Subcutaneous abdominal adipose tissue (tissue), 5 donors: ENCODE data around the gene BTN3A1.
"Not testable (repeated sequence)": the region's sequence is repeated elsewhere in the genome, so short reads cannot be mapped to it uniquely, and the experiment has no call there.

Source experiments
- H3K27ac ChIP-seq: one replicate; pipeline ENCODE4 v1.7.0; 2013; ENCODE audit warnings: low read depth, mild to moderate bottlenecking, inconsistent platforms, low read length, moderate library complexity
- H3K27me3 ChIP-seq, 5 donors: one replicate each; pipeline ENCODE4 v1.7.0; 2013; ENCODE audit warnings: low read length in 5 of 5, inconsistent platforms in 1 of 5; ENCODE audit not compliant: control insufficient read depth in 5 of 5, insufficient read depth in 4 of 5
- H3K36me3 ChIP-seq, 5 donors: one replicate each; pipeline ENCODE4 v1.7.0; 2013; ENCODE audit warnings: low read length in 5 of 5; ENCODE audit not compliant: control insufficient read depth in 5 of 5, insufficient read depth in 5 of 5
- H3K4me1 ChIP-seq, 5 donors: one replicate each; pipeline ENCODE4 v1.7.0; 2013; ENCODE audit warnings: low read length in 5 of 5, mild to moderate bottlenecking in 3 of 5, moderate library complexity in 1 of 5; ENCODE audit not compliant: control insufficient read depth in 5 of 5, insufficient read depth in 5 of 5
- H3K4me3 ChIP-seq, 5 donors: one replicate each; pipeline ENCODE4 v1.7.0; 2013; ENCODE audit warnings: low read length in 5 of 5, low read depth in 1 of 5
- H3K9ac ChIP-seq, 5 donors: one replicate each; pipeline ENCODE4 v1.7.0; 2013; ENCODE audit warnings: low read length in 5 of 5, mild to moderate bottlenecking in 4 of 5, moderate library complexity in 3 of 5
- H3K9me3 ChIP-seq, 5 donors: one replicate each; pipeline ENCODE4 v1.7.0; 2013; ENCODE audit warnings: low read length in 5 of 5; ENCODE audit not compliant: control insufficient read depth in 5 of 5
- donor health status: healthy.
- donor health status: healthy.
- donor health status: healthy.
- donor health status: healthy.
- donor health status: healthy.

BTN3A1 gene

GRCh38 chr6:26433680-26434079 is 31.6 kb downstream of the BTN3A1 start:
- H3K36me3 ChIP-seq: peaks cover 2 to 24% (median 20%) of the 10 kb centered on the region in 5 donors
- H3K27ac ChIP-seq, H3K4me3 ChIP-seq, H3K4me1 ChIP-seq, H3K9ac ChIP-seq, H3K9me3 ChIP-seq, H3K27me3 ChIP-seq: not testable (repeated sequence)

DNA sequence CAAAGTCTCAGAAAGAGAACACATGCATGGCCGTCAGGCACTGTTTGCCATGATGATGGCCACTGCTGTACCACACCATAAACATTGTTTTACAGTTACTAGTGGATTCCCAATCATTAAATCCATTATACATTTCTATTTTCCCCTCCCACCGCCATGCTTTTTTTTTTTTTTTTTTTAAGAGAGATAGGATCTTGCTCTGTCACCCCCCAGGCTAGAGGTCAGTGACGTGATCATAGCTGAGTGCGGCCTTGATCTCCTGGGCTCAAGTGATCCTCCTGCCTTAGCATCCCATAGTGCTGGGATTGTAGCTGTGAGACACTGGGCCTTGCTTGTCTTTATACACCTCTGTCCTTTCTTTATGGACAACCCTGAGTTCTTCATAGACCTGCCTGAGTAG is 33.9 kb downstream of the BTN3A1 start:
- H3K27me3 ChIP-seq: no peaks in the 10 kb centered on the region
- peaks cover 0 to 8% (median 6%) of the 10 kb centered on the region in 5 donors for H3K36me3 ChIP-seq
- no peak overlapping the region for H3K27ac ChIP-seq

DNA sequence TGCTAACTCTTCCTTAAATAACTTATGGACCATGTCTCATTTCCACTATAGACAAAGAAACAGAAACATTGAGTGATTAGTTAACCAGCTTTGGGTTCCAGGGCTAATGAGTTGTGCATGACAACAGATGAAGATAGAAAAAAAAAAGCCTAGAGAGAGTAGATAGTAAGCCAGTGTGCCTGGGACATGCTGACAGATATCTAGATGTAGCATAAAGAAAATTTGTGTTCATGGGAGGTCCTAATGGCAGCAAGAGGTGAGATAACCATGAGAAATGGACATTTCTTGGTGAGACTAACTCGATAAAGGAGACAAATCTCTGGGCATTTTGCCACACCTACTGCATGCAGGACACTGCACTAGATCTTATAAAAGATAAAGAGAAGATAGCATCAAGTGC is 35.5 kb downstream of the BTN3A1 start:
- H3K36me3 ChIP-seq: no peaks in the 10 kb centered on the region
- no peak overlapping the region for H3K9ac ChIP-seq
- peaks cover 0 to 27% (median 22%) of the 10 kb centered on the region in 5 donors for H3K4me1 ChIP-seq
- no peaks in the 10 kb centered on the region for H3K9me3 ChIP-seq
- H3K4me3 ChIP-seq: no peak overlapping the region
- H3K27ac ChIP-seq: no peak overlapping the region
- no peaks in the 10 kb centered on the region for H3K27me3 ChIP-seq

More for the DNA sequence above, 33.9 kb downstream of the BTN3A1 start:
- Histone ChIP-seq H3K4me1 (peaks cover 2 to 13% (median 12%) of the 10 kb centered on the region in 5 donors), H3K9me3 (no peaks in the 10 kb centered on the region), H3K9ac (no peak overlapping the region), H3K4me3 (no peak overlapping the region)

GRCh38 chr6:26438000-26438399 is 35.9 kb downstream of the BTN3A1 start:
- Histone ChIP-seq H3K4me3 (no peak overlapping the region), H3K9me3 (no peaks in the 10 kb centered on the region), H3K27me3 (no peaks in the 10 kb centered on the region), H3K36me3 (no peaks in the 10 kb centered on the region), H3K27ac (no peak overlapping the region), H3K4me1 (peaks cover 0 to 27% (median 20%) of the 10 kb centered on the region in 5 donors), H3K9ac (no peak overlapping the region)

DNA sequence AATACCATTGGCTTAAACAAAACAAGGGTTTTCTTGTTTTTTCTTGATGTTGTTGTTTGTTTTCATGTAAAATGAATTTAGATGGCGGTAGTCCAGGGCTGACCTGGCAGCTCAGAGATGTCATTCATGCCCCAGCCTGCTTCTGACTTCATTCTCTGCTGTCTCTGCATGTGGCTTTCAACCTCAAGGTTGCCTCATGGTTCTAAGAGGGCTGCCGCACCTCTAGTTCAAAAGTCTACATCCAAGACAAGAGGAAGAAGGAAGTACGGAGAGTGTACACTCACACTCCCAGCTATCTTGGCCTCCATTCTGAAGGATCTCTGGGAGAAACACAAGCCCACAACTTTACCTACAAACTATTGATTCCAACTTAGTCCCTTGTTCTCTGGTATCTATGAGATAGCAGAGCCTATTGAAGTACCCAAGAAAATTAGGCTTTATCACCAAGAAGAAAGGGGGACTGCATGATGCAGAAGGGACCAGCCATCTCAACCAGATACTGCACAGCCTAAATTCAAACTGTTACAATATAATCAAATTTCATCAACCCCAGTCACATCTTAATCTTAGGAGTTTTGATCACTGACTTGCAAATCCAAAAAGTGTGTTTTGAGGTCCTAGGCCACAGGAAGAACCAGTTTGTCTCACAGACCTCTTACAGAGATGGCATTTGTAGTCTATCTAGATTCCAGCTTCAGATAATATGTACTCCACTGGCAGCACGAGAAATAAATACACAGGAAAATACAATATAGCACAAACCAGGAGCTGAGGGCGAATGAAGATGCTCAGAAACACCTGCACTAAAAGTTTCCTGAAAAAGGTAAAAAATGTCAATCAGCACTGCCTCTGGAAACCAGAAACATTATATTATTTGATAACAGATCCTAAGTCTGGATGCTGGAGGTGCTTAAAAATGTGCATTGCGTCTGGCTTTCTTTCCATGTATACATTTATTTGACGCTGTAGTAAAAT is 37.4 kb downstream of the BTN3A1 start:
- peak overlapping the region; percentile 91 for H3K27ac ChIP-seq
- H3K9me3 ChIP-seq: no peaks in the 10 kb centered on the region
- H3K4me3 ChIP-seq: peak overlapping the region; percentile 81 to 90 (median 89)
- H3K36me3 ChIP-seq: peaks cover 2 to 5% (median 3%) of the 10 kb centered on the region in 5 donors
- H3K9ac ChIP-seq: peak overlapping the region; percentile 74 to 82 (median 78)
- H3K27me3 ChIP-seq: no peaks in the 10 kb centered on the region
- peaks cover 0 to 27% (median 20%) of the 10 kb centered on the region in 5 donors for H3K4me1 ChIP-seq

- peak overlapping the region; percentile 91 for H3K27ac ChIP-seq
- H3K27me3 ChIP-seq: no peaks in the 10 kb centered on the region
- peak overlapping the region; percentile 81 to 90 (median 89) for H3K4me3 ChIP-seq
- peaks cover 3 to 13% (median 10%) of the 10 kb centered on the region in 5 donors for H3K36me3 ChIP-seq
- H3K4me1 ChIP-seq: peaks cover 2 to 39% (median 22%) of the 10 kb centered on the region in 5 donors
- peak overlapping the region; percentile 63 to 82 (median 78) for H3K9ac ChIP-seq
- no peaks in the 10 kb centered on the region for H3K9me3 ChIP-seq
These were observed 38.9 kb downstream of the BTN3A1 start for GRCh38 chr6:26440977-26441358.

DNA sequence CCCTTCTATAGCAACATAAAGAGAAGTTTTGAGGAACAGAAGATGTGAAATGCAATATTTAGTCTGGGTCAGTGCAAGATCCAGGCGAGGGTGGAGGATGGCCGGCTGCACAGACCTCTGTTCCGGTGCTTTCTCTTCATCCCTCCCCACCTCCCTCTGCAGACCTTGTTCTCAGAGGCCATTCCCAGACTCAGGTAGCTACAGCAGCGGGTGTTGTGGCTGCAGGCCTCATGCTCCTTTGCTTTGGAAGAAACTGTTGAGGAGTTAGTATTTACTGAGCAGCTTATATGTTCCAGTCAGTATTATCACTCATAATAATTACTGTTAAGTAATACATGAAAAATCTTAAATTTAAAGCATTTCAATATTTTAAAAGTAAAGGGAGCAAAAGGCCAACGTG is 39.9 kb downstream of the BTN3A1 start:
- H3K9ac ChIP-seq: peak overlapping the region in 2 of 5 donors; percentile 35 to 82
- H3K9me3 ChIP-seq: no peaks in the 10 kb centered on the region
- peaks cover 3 to 13% (median 10%) of the 10 kb centered on the region in 5 donors for H3K36me3 ChIP-seq
- H3K4me3 ChIP-seq: peak overlapping the region in 4 of 5 donors; percentile 35 to 89 (median 84)
- no peak overlapping the region for H3K27ac ChIP-seq
- no peaks in the 10 kb centered on the region for H3K27me3 ChIP-seq
- H3K4me1 ChIP-seq: peaks cover 2 to 44% (median 24%) of the 10 kb centered on the region in 5 donors

- peaks cover 2 to 32% (median 16%) of the 10 kb centered on the region in 5 donors for H3K4me1 ChIP-seq
- H3K36me3 ChIP-seq: peaks cover 3 to 47% (median 24%) of the 10 kb centered on the region in 5 donors
- no peaks in the 10 kb centered on the region for H3K9me3 ChIP-seq
- no peak overlapping the region for H3K27ac ChIP-seq
- no peak overlapping the region for H3K9ac ChIP-seq
- H3K4me3 ChIP-seq: no peak overlapping the region
- no peaks in the 10 kb centered on the region for H3K27me3 ChIP-seq
These were observed 44.0 kb downstream of the BTN3A1 start for GRCh38 chr6:26445934-26446667.

- no peaks in the 10 kb centered on the region for H3K27me3 ChIP-seq
- H3K36me3 ChIP-seq: peaks cover 3 to 57% (median 24%) of the 10 kb centered on the region in 5 donors
- H3K4me1 ChIP-seq: peaks cover 2 to 20% (median 5%) of the 10 kb centered on the region in 5 donors
- H3K9me3 ChIP-seq: no peaks in the 10 kb centered on the region
- H3K27ac ChIP-seq: no peak overlapping the region
- H3K9ac ChIP-seq: no peak overlapping the region
- H3K4me3 ChIP-seq: no peak overlapping the region
These were observed 45.2 kb downstream of the BTN3A1 start for GRCh38 chr6:26447257-26447656.
